Activated T-helper 1 cell treated with anti-CD3 and anti-CD28 coated beads, Interleukin-2, amount 50 U/mL, for 16 hours (primary cell): ENCODE results near the gene PLEKHA6.

Experiments
- DNase-seq, 2 donors: peaks; one replicate each; pipeline ENCODE4 v3.0.0-alpha.2; 2020; ENCODE audit warnings: low read depth in 1 of 2, low spot score in 1 of 2

PLEKHA6 gene

DNA sequence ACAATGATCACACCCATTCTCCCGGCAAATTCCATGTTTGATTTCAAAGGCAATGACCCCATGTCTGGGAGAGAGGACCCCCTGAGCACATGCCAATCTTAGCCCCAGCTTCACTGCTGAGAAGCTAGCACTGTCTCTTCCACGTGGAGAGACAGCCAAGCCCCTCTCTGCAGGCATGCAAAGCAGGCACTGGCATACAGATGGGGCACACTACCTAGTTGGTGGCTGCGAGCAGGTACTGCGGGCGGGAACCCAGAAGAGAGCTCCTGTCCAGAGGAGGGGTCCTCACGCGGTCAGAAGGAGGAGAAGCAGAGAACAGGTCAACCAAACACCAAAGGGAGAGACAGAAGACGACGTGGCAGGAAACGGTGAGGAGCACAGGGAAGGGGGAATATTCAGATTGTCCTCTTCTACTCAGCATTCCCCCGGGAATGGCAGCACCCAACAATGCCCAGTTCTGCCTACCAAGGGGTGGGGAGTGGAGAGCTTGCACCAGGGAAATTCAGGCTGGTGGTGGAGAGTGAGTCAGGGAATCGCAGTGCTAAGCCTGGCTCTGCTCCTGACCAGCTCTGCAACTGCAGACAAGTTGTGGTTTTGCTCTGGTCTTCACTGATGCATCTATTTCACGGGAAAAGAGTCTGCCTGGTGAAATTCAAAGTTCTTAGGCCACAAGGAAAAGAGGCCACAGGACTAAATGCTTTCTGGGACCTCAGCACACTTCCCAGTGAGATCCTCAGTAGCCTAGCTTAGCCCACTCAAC is 97.8 kb downstream of the PLEKHA6 start:
- DNase-seq: no peak

GRCh38 chr1:204261266-204261665 is 98.5 kb downstream of the PLEKHA6 start:
- DNase-seq: no peak

DNA sequence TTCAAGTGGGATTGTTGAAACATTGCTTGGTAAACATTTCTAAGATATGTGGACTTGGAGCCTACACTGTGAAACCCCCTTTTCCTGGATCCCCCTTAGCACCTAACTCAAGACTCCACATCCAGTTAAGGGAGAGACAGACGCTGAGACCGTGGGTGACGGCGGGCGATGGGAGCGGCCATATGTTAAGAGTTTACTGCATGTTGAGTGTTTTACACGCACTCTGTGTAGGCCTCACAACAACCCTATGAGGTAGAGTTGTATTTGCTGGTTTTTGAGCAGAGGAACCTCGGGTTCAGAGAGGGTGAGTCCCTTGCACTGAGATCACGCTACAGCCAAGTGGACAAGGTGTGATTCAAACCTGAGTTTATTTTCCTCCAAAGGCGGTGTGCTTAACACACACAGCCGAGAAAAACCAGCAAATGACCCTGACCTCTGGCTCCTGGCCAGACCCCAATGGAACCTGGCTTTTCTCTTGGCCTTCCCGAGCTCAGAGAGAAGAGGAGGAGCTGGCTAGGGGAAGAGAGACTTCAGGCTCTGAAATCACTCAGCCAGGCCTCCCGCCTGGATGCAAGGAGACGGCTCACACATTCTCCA is 99.0 kb downstream of the PLEKHA6 start:
- DNase-seq: no peak

DNA sequence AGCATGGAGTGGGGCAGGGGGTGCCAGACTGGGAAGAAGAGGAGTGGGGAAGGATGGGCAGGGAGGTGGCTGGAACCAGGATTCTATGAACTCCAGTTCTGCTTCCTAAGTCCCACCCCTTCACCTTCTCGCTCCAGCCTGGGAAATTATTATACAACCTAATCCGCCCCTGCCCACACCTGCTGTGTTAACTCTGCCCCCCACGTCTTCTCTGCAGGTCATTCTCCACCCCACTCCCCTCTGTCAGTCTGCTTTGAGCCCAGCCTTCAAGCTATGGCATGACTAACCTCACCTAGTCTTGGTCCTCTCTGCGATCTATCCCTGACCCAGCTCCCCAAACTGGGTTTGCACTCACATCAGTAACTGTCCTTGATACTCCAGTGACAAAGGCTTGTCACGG is 99.9 kb downstream of the PLEKHA6 start:
- DNase-seq: no peak

DNA sequence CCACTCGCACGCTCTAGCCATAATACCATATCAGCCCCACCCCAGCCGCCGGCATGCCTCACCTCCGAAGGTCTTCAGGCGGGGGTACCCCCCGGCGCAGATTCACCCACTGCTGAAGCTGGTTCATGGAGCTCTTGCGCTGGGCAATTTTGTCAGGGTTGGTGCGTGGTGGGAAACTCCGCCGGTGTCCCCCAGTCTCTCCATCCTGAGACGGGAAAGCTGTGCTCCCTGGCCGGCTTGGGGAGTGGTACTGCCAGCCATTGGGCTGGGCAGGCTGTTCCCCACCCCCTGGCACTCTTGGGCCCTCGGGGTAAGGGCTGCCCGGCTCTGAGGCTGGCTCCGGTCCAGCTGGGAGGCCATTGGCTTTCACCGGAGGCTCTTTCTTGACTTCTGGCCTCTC is 100.5 kb downstream of the PLEKHA6 start:
- no peak for DNase-seq

DNA sequence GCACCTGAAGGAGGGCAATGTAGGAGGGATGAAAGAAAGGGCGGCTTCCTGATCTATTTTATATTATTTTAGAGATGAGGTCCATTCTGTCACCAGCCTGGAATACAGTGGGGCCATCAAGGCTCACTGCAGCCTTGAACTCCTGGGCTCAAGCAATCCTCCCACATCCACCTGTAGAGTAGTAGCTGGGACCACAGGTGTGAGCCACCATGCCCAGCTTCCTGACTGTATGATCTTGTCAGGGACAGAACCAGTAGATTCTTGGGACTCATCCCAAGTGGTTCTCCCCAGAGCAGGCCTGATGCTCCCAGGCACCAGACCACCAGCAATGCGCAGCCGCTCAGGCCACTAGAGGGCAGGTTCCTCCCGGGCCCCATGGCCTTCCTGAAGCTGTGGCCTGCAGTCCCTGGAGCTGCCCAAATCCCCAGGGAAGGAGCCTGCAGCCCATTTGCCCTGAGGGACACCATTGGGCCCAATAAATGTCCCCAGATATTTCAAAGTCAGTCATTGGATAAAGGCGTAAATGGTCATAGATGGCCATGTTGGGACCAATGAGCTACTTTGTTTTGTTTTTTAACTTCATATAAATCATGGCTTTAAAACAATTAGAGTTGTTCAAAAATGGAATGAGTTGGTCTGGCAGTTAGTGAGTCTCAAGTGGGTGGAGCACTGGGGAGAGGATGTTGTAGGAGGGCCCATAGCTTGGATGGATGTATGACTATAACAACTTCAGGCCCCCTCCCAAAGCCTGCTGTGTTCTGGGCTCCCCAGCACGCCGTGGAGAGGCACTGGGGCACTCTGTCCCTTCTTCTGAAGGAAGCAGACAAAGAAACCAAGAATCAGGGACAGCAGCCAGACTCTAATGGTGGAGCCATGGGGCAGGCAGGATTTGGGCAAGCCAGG is 101.3 kb downstream of the PLEKHA6 start:
- no peak for DNase-seq

- DNase-seq: no peak
These were observed 102.3 kb downstream of the PLEKHA6 start for GRCh38 chr1:204257446-204257845.

DNA sequence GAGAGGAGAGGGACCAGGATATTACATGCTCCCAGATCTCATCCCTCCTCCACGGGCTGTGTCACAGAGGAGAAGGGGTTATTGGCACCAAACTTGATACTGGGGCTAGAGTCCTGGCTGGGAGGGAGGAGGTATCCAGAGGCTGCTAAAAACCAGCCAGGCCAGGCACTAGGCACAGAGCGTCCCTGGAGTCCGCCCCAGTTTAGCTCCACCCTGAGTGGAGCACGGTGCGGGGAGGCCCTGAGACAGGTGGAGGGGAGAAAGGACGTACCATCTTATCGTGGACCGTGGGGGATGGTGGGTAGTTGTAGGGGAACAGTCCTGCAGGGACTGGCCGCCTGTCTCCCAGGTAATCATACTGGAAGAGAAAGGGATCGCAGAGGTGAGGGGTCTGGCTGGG is 103.2 kb downstream of the PLEKHA6 start:
- DNase-seq: no peak

DNA sequence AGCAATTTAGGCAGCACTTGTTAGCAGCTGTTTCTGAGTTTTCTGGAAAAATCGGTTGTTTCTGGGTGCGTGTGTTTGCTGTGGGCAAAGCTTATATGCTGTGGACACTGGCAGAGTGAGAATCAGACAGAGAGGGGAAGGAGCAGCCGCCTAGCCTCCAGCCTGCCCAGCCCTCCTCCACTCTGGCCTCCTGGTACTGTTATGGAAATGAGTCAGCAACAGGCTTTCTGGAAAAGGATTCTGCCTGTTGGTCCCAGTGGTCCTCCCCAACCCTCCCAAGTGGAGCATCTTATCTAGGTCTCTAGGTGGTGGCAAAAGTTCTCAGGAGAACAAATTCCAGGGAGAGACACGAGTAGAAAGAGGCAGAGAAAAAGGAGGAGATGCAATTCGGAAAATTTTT is 103.8 kb downstream of the PLEKHA6 start:
- DNase-seq: no peak

- no peak for DNase-seq
These were observed 104.5 kb downstream of the PLEKHA6 start for GRCh38 chr1:204255225-204255624.

- no peak for DNase-seq
These were observed 105.6 kb downstream of the PLEKHA6 start for GRCh38 chr1:204254031-204254661.

- DNase-seq: no peak
These were observed 107.6 kb downstream of the PLEKHA6 start for GRCh38 chr1:204251926-204252689.

- DNase-seq: no peak
These were observed 108.4 kb downstream of the PLEKHA6 start for GRCh38 chr1:204251286-204251685.

DNA sequence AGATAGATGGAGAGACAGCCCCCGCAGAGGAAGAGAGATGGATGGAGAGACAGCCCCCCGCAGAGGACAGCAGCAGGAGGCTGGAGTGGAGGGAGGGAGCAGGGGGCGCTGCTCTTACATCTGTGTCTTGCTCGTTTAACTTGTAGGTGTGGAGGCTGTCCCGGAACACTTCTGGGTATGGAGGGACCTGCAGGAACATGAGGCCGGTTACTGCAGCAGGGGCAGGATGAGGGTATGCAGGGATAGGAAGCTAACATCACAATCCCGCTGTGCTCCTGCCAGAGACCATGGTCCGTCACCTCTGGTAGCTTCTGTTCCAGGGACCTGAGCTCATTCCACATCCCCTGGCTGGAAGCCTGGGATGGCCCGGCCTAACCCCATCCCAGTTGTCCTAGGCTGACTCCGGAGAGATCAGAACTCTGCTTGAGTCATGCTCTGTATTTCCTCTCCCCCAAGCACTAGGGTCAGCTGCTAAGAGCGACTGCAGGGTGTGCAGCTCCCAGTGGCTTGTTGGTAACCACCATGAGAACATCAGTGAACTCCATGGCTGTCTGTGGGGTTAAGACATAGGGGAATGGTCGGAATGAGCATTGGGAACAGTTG is 109.2 kb downstream of the PLEKHA6 start:
- no peak for DNase-seq

GRCh38 chr1:204249736-204250427 is 109.8 kb downstream of the PLEKHA6 start:
- no peak for DNase-seq

- DNase-seq: no peak
These were observed 110.8 kb downstream of the PLEKHA6 start for GRCh38 chr1:204248954-204249353.

DNA sequence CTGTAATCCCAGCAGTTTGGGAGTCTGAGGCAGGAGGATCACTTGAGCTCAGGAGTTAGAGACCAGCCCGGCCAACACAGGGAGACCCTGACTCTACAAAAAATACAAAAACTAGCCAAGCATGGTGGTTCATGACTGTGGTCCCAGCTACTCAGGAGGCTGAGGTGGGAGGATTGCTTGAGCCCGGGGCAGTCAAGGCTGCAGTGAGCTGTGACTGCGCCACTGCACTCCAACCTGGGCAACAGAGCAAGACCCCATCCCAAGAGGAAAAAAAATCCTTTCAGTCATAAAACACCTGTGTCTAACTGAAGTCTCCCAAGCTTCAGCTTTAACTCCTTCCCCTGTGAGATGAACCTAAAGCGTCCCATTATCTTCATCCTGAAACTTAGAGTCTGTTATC is 112.9 kb downstream of the PLEKHA6 start:
- DNase-seq: no peak

GRCh38 chr1:204242920-204243319 is 116.8 kb downstream of the PLEKHA6 start:
- DNase-seq: no peak

- DNase-seq: no peak
These were observed 117.8 kb downstream of the PLEKHA6 start for GRCh38 chr1:204241914-204242313.

DNA sequence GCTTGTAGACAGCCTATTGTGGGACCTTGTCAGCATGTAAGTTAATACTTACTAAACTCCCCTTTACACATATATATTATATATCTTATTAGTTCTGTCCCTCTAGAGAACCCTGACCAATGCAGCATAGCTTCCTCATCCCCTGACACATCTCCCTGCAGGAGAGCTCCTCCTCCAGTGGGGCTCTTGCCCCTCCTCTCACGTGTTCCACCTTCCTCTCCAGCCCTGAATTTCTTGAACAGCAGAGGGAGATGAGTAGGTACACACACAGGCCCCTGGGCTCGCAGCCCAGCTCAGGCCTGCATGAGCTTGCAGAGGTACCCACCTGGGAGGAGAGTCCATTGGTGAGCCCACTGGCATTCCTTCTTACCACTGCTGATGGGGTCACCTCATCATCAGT is 118.7 kb downstream of the PLEKHA6 start:
- no peak for DNase-seq
